Kidney (tissue), 14 donors: ENCODE results near the gene MACROD2. TPM values are rescaled to one million over a fixed set of nuclear protein-coding genes. Genes with fewer than 3 reads are reported as not detected.
A peak's percentile ranks its signal among the peaks of the same experiment; 100 is the strongest.

ENCODE experiments used
- DNase-seq, 5 donors: peaks; one replicate each; pipeline ENCODE4 v3.0.0-alpha.2; 2013 to 2020
- FAIRE-seq: peaks from 2 replicates; lab custom pipeline; 2012; peaks lifted over from hg19 to GRCh38; lab: Jason Lieb, UNC
- H3K27ac ChIP-seq, 2 donors: one replicate each; pipeline ENCODE4 v1.7.0; 2013; ENCODE audit warnings: low read depth in 2 of 2, low read length in 2 of 2, inconsistent platforms in 1 of 2
- H3K27me3 ChIP-seq: one replicate; pipeline ENCODE4 v1.7.1; 2013; ENCODE audit warnings: low read length, inconsistent platforms; ENCODE audit not compliant: control insufficient read depth, insufficient read depth
- H3K36me3 ChIP-seq, 3 donors: one replicate each; pipeline versions ENCODE4 v1.7.0 to v1.7.1; 2013; ENCODE audit warnings: low read length in 3 of 3, control low read depth in 1 of 3, inconsistent platforms in 1 of 3; ENCODE audit not compliant: insufficient read depth in 3 of 3, control insufficient read depth in 2 of 3
- H3K4me1 ChIP-seq, 3 donors: one replicate each; pipeline versions ENCODE4 v1.7.0 to v1.7.1; 2013; ENCODE audit warnings: low read length in 3 of 3, inconsistent platforms in 1 of 3, low read depth in 1 of 3; ENCODE audit not compliant: control insufficient read depth in 2 of 3, insufficient read depth in 2 of 3
- H3K4me3 ChIP-seq, 3 donors: one replicate each; pipeline versions ENCODE4 v1.7.0 to v1.8.1; 2013; ENCODE audit warnings: low read length in 3 of 3, control low read depth in 1 of 3, inconsistent platforms in 1 of 3
- H3K9ac ChIP-seq, 3 donors: one replicate each; pipeline versions ENCODE4 v1.7.0 to v1.7.1; 2013; ENCODE audit warnings: low read length in 3 of 3, control low read depth in 1 of 3, inconsistent platforms in 1 of 3
- H3K9me3 ChIP-seq, 3 donors: one replicate each; pipeline versions ENCODE4 v1.7.0 to v1.7.1; 2013; ENCODE audit warnings: low read length in 3 of 3, control low read depth in 1 of 3, inconsistent platforms in 1 of 3; ENCODE audit not compliant: control insufficient read depth in 2 of 3, insufficient read depth in 1 of 3
- CTCF ChIP-seq: IDR thresholded peaks from 3 replicates; pipeline ENCODE4 v1.5.1; 2012; ENCODE audit warnings: mild to moderate bottlenecking, moderate library complexity, borderline replicate concordance; ENCODE audit not compliant: insufficient read depth; ENCODE audit errors: extremely low read depth
- intact Hi-C: fragments of 100-400 bp; cut with DNase I; formaldehyde crosslinking; loops from one replicate; pipeline ENCODE4 v1.11.1; 2022
- polyA plus RNA-seq: library from polyadenylated mRNA; stranded (reverse); fragments of 350-450 nt; fragmentation: Illumina TruSeq; extraction: RNeasy Lipid Tissue Mini Kit (QIAGEN cat#74804); gene quantifications from one replicate; pipeline ENCODE4 v1.2.3, GENCODE V29; 2014; ENCODE audit warnings: low read depth, low replicate concordance; ENCODE audit not compliant: insufficient read depth
- total RNA-seq: library from RNA; stranded (reverse); fragmentation: NEBNext Ultra II Directional; extraction: Animal tissue kit (Norgen Biotek cat#: 25700); gene quantifications from one replicate; pipeline ENCODE4 v1.2.1, GENCODE V29; 2021
- donor health status: control.
- donor health status: control.
- donor health status: control.
- donor health status: control.
- donor health status: control.
- donor health status: DM: yes; HTN: yes; CAD: no.
- donor health status: Normal renal cell carcinoma (clear cell type).

The MACROD2 gene
- total and polyA plus RNA-seq, 2 donors from 2014 or later, result 3.0 to 10.0 TPM

DNA sequence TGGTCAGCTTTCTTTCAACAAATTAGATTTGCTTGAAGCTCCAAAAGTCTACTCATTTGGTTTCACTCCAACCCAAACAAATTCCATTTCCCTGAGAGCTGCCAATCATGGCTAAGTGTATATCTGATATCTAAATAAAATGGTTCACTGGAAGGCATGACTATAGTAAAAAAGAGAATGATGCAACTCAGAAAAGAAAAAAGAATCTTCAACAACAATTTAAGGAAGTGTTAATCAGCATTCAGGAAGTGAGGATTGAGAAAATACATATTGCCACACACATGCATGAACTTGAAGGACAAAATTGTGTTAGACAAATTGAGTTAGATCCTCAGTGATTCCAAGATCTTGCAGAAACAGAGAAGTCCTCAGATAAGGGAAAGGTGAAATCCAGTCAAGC lies 1315.0 kb downstream of the MACROD2 start:
- intact Hi-C loops, result no loop called here
- DNase-seq (no peak), FAIRE-seq (no peak)
- Histone ChIP-seq H3K36me3 (no peaks in the 10 kb centered on the region), H3K9ac (no peak overlapping the region), H3K4me3 (no peak overlapping the region), H3K9me3 (no peaks in the 10 kb centered on the region), H3K27me3 (no peaks in the 10 kb centered on the region), H3K27ac (no peak overlapping the region), H3K4me1 (no peaks in the 10 kb centered on the region)
- TF ChIP-seq CTCF, result no peak

GRCh38 chr20:15316556-15316955 lies 1321.2 kb downstream of the MACROD2 start:
- intact Hi-C loops, result no loop called here
- no peaks in the 10 kb centered on the region for H3K9me3 ChIP-seq
- H3K9ac ChIP-seq, result no peak overlapping the region
- no peak for TF ChIP-seq CTCF
- no peaks in the 10 kb centered on the region for H3K27me3 ChIP-seq
- no peaks in the 10 kb centered on the region for H3K36me3 ChIP-seq
- H3K4me3 ChIP-seq, result no peak overlapping the region
- H3K4me1 ChIP-seq, result no peaks in the 10 kb centered on the region
- FAIRE-seq, result no peak
- no peak for DNase-seq
- no peak overlapping the region for H3K27ac ChIP-seq

DNA sequence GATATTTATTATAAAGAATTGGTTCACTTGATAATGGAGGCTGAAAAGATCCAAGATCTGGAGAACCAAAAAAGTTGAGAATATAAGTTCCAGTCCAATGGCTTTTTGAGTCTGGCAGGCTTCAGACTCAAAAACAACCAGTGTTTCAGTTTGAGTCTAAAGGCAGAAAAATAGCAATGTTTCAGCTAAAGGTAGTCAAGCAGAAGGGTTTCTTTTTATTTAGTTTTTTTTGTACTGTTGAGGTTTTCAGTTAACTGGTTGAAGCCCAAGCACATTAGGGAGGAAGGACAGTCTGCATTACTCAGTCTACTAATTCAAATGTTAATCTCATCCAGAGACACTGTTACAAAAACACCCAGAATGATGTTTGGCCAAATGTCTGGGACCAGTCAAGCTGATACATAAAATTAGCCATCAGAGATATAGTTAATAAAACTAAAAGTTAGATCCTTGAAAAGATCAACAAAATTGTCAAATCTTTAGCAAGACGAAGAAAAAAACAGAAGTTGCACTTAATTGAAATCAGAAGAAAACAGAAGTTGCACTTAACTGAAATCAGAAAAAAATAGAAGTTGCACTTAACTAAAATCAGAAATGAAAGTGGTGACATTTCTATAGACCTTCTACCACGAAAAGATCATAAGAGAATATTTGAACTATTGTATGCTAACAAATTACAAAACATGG lies 1322.4 kb downstream of the MACROD2 start:
- no peak for TF ChIP-seq CTCF
- intact Hi-C loops, result no loop called here
- DNase-seq, result no peak
- no peak overlapping the region for H3K27ac ChIP-seq
- H3K36me3 ChIP-seq, result no peaks in the 10 kb centered on the region
- H3K27me3 ChIP-seq, result no peaks in the 10 kb centered on the region
- no peak overlapping the region for H3K4me3 ChIP-seq
- FAIRE-seq, result peak; percentile 30
- no peaks in the 10 kb centered on the region for H3K4me1 ChIP-seq
- H3K9me3 ChIP-seq, result no peaks in the 10 kb centered on the region
- H3K9ac ChIP-seq, result no peak overlapping the region

GRCh38 chr20:15318682-15319081 lies 1323.4 kb downstream of the MACROD2 start:
- DNase-seq, result no peak
- Histone ChIP-seq H3K27ac (no peak overlapping the region), H3K36me3 (no peaks in the 10 kb centered on the region), H3K27me3 (no peaks in the 10 kb centered on the region), H3K9me3 (no peaks in the 10 kb centered on the region), H3K4me3 (no peak overlapping the region), H3K4me1 (no peaks in the 10 kb centered on the region), H3K9ac (no peak overlapping the region)
- FAIRE-seq, result no peak
- TF ChIP-seq CTCF, result no peak
- intact Hi-C loops, result no loop called here
